CD4-positive, CD25-positive, alpha-beta regulatory T cell (primary cell): ENCODE data around the gene COMMD6. TPM values are rescaled to one million over a fixed set of nuclear protein-coding genes. Genes with fewer than 3 reads are reported as not detected.

Experiments used
- ATAC-seq, 2 donors: fragments of 150-1000 bp; cut with Tn5 transposase; one replicate each; pipeline ENCODE4 v1.10.0; 2021; ENCODE audit warnings: low read depth in 2 of 2, moderate number of reproducible peaks in 2 of 2, moderate library complexity in 1 of 2
- DNase-seq, 3 donors: peaks; one replicate each; pipeline versions ENCODE4 v3.0.0 to v3.0.0-alpha.2; 2012 to 2022; ENCODE audit warnings: mixed read lengths in 1 of 3
- H3K27ac ChIP-seq: one replicate; pipeline ENCODE4 v1.7.0; 2013; ENCODE audit warnings: mild to moderate bottlenecking, low read length; ENCODE audit not compliant: insufficient read depth, poor library complexity, severe bottlenecking
- H3K27me3 ChIP-seq: one replicate; pipeline ENCODE4 v1.7.0; 2013; ENCODE audit warnings: low read length; ENCODE audit not compliant: control insufficient read depth, insufficient read depth
- H3K36me3 ChIP-seq: one replicate; pipeline ENCODE4 v1.7.0; 2013; ENCODE audit warnings: mild to moderate bottlenecking, low read length, moderate library complexity; ENCODE audit not compliant: control insufficient read depth, insufficient read depth
- H3K4me1 ChIP-seq: 2 replicates; pipeline ENCODE4 v1.7.0; 2013; ENCODE audit warnings: mild to moderate bottlenecking, low read length; ENCODE audit not compliant: insufficient read depth, control insufficient read depth, poor library complexity, severe bottlenecking
- H3K4me3 ChIP-seq: one replicate; pipeline ENCODE4 v1.7.0; 2013; ENCODE audit warnings: low read depth, mild to moderate bottlenecking, low read length, moderate library complexity
- H3K9me3 ChIP-seq, 2 experiments: 1 replicate in 1 of 2; 2 replicates in 1 of 2; pipeline ENCODE4 v1.7.0; 2013; ENCODE audit warnings: low read length in 2 of 2, mild to moderate bottlenecking in 1 of 2, moderate library complexity in 1 of 2; ENCODE audit not compliant: control insufficient read depth in 2 of 2
- H3K27ac Mint-ChIP-seq, 3 donors: one replicate each; pipeline ENCODE4 v1.8.0; 2020 to 2022; ENCODE audit warnings: mild to moderate bottlenecking in 3 of 3, mixed read lengths in 3 of 3, moderate library complexity in 2 of 3
- H3K27me3 Mint-ChIP-seq: one replicate; pipeline ENCODE4 v1.8.0; 2022; ENCODE audit warnings: mild to moderate bottlenecking, mixed read lengths
- H3K36me3 Mint-ChIP-seq: one replicate; pipeline ENCODE4 v1.8.0; 2020; ENCODE audit warnings: mixed read lengths
- H3K4me1 Mint-ChIP-seq, 4 donors: one replicate each; pipeline ENCODE4 v1.8.0; 2020 to 2022; ENCODE audit warnings: mixed read lengths in 4 of 4, mild to moderate bottlenecking in 1 of 4
- H3K4me3 Mint-ChIP-seq, 4 donors: one replicate each; pipeline ENCODE4 v1.8.0; 2020 to 2022; ENCODE audit warnings: mild to moderate bottlenecking in 4 of 4, mixed read lengths in 4 of 4, moderate library complexity in 3 of 4
- H3K9me3 Mint-ChIP-seq, 7 donors: one replicate each; pipeline ENCODE4 v1.8.0; 2020 to 2022; ENCODE audit warnings: mixed read lengths in 7 of 7, mild to moderate bottlenecking in 3 of 7, moderate library complexity in 2 of 7
- polyA plus RNA-seq, 4 donors: library from polyadenylated mRNA; unstranded; fragments of 300-500 nt; fragmentation: Illumina TruSeq; gene quantifications; one replicate each; pipeline ENCODE4 v1.2.3, GENCODE V29; 2021
- total RNA-seq: library from RNA; stranded (reverse); gene quantifications from one replicate; pipeline ENCODE4 v1.2.3, GENCODE V29; 2022

COMMD6 gene
- total and polyA plus RNA-seq, 5 donors from 2014 or later = 194 to 750 (median 691) TPM

DNA sequence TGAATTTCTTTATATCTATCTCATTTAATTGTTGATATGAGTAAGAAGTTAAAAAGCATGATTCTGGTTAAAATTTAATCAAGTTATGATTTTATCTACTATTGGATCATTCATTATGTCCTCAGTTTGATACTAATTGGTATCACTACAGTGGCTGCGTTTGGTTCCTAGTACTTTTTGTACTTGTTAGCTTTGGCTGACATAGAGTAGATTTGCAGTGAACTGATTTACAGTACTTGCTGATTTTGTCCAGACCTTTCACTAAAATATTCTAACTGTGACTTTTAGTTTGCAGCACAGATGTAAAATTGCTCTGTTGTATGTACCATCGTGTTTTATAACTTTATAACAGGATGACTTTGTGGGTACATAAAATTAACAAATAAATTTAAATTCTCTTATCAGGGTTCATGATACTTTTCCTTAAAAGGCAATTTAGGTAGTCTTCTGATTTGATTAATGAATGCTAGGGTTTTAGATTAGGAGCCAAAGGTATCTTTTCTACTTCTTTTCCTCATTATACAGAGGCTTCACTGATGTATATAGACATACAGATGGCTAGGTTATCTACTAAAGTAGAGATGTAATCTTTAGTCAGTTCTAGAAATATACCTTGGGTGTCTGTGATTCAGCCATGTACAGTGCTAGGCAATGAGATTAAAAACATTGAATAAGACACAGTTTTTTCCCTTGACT, 20.7 kb upstream of the COMMD6 start:
- Mint-ChIP-seq H3K4me1 (peaks cover 33 to 52% (median 42%) of the 10 kb centered on the region in 4 donors), H3K27me3 (no peaks in the 10 kb centered on the region), H3K9me3 (peaks cover 0 to 2% (median 0%) of the 10 kb centered on the region in 7 donors), H3K27ac (peak overlapping the region in 2 of 3 donors; percentile 15 to 22), H3K4me3 (peak overlapping the region in 2 of 4 donors; percentile 24 to 55), H3K36me3 (peaks cover 20% of the 10 kb centered on the region)
- H3K27me3 ChIP-seq = no peaks in the 10 kb centered on the region
- ATAC-seq = no peak
- no peak overlapping the region for H3K27ac ChIP-seq
- H3K36me3 ChIP-seq = peaks cover 28% of the 10 kb centered on the region
- peaks cover 9% of the 10 kb centered on the region for H3K4me1 ChIP-seq
- no peak for DNase-seq
- no peak overlapping the region for H3K4me3 ChIP-seq
- no peaks in the 10 kb centered on the region for H3K9me3 ChIP-seq

DNA sequence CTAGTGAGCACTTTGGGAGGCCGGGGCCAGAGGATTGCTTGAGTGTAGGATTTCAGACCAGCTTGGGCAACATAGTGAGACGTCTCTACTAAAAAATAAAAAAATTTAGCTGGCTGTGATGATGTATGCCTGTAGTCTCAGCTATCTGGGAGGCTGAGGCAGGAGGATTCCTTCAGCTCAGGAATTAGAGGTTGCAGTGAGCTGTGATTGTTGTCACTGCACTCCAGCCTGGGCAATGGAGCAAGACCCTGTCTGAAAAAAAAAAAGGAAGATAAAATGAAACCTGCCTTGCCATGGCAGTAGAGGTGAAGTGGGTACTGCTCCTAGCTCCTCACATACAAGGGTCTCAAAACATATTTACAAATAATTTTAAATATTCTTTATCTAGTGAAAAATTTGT, 19.3 kb upstream of the COMMD6 start:
- peaks cover 20% of the 10 kb centered on the region for H3K36me3 Mint-ChIP-seq
- ATAC-seq = no peak
- H3K4me3 Mint-ChIP-seq = no peak overlapping the region
- H3K27ac ChIP-seq = no peak overlapping the region
- H3K27me3 ChIP-seq = no peaks in the 10 kb centered on the region
- H3K4me1 ChIP-seq = peaks cover 14% of the 10 kb centered on the region
- peaks cover 26% of the 10 kb centered on the region for H3K36me3 ChIP-seq
- H3K9me3 ChIP-seq = no peaks in the 10 kb centered on the region
- H3K27me3 Mint-ChIP-seq = no peaks in the 10 kb centered on the region
- H3K4me1 Mint-ChIP-seq = peaks cover 37 to 60% (median 48%) of the 10 kb centered on the region in 4 donors
- no peak overlapping the region for H3K4me3 ChIP-seq
- H3K27ac Mint-ChIP-seq = peak overlapping the region in 1 of 3 donors; percentile 9
- H3K9me3 Mint-ChIP-seq = peaks cover 0 to 2% (median 0%) of the 10 kb centered on the region in 7 donors
- no peak for DNase-seq

DNA sequence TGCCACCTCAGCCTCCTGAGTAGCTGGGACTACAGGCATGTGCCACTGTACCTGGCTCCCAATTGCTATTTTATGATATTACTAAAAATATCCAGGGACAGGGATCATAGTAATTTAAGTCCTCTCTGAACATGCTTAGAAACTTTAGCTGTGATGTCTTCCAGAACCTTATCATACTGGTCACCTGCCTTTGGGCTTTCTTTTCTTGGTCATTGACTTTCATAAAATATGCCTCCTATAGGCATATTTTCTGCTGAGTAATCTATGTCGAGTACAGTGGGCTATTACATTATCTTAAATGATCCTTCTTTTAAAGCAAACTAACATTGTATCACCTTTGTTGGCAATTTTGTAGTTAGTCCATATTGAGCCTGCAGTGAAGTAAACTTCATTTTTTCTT, 18.2 kb upstream of the COMMD6 start:
- H3K4me1 Mint-ChIP-seq = peaks cover 43 to 71% (median 58%) of the 10 kb centered on the region in 4 donors
- H3K27me3 Mint-ChIP-seq = no peaks in the 10 kb centered on the region
- Histone ChIP-seq H3K4me3 (no peak overlapping the region), H3K4me1 (peaks cover 24% of the 10 kb centered on the region), H3K27ac (no peak overlapping the region), H3K27me3 (no peaks in the 10 kb centered on the region), H3K36me3 (peaks cover 16% of the 10 kb centered on the region), H3K9me3 (no peaks in the 10 kb centered on the region)
- peaks cover 0 to 2% (median 0%) of the 10 kb centered on the region in 7 donors for H3K9me3 Mint-ChIP-seq
- no peak overlapping the region for H3K4me3 Mint-ChIP-seq
- ATAC-seq (no peak), DNase-seq (no peak)
- peaks cover 20% of the 10 kb centered on the region for H3K36me3 Mint-ChIP-seq
- H3K27ac Mint-ChIP-seq = no peak overlapping the region

DNA sequence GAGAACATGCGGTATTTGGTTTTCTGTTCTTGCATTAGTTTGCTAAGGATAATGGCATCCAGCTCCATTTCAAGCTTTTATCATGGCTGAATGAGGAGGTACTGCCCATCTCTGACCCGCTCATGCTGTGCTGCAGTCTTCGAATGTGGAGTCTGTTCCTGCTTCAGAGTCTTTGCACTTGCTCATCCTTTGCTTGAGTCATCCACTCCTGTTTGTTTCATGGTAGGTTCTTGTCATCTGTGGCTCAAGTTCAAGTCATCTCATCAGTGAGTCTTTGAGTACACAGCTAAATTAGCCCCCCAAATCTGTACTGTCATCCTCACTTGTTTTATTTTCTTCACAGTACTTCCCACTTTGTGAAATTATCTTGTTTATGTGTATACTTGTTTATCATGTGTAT, 17.3 kb upstream of the COMMD6 start:
- no peak overlapping the region for H3K4me3 ChIP-seq
- Mint-ChIP-seq H3K27me3 (no peaks in the 10 kb centered on the region), H3K4me1 (peaks cover 43 to 77% (median 60%) of the 10 kb centered on the region in 4 donors)

DNA sequence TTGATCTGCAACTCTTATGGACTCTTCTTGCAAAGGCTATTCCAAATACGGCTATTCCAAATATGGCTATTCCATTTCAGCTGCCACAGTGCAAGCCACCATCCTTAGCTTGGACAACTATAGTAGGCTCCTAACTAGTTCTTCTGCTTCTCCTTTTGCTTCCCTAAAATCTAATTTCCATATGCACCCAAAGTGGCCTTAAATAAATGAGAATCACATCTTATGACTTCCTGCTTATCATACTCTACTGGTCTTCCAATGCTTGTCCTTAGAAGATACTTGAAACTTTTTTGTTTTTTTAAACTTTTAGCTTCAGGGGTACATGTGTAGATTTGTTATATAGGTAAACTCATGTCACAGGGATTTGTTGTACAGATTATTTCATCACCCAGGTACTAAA, 16.8 kb upstream of the COMMD6 start:
- Histone ChIP-seq H3K27ac (no peak overlapping the region), H3K4me1 (peaks cover 30% of the 10 kb centered on the region), H3K9me3 (no peaks in the 10 kb centered on the region), H3K4me3 (no peak overlapping the region), H3K27me3 (no peaks in the 10 kb centered on the region), H3K36me3 (peaks cover 14% of the 10 kb centered on the region)
- ATAC-seq (no peak), DNase-seq (no peak)
- Mint-ChIP-seq H3K36me3 (peaks cover 20% of the 10 kb centered on the region), H3K4me3 (peak overlapping the region in 1 of 4 donors; percentile 49), H3K9me3 (peaks cover 0 to 2% (median 0%) of the 10 kb centered on the region in 7 donors), H3K4me1 (peaks cover 40 to 74% (median 61%) of the 10 kb centered on the region in 4 donors), H3K27me3 (no peaks in the 10 kb centered on the region), H3K27ac (no peak overlapping the region)

More for the DNA sequence above, 17.3 kb upstream of the COMMD6 start:
- DNase-seq = no peak
- Histone ChIP-seq H3K27me3 (no peaks in the 10 kb centered on the region), H3K27ac (no peak overlapping the region), H3K9me3 (no peaks in the 10 kb centered on the region), H3K4me1 (peaks cover 30% of the 10 kb centered on the region), H3K36me3 (peaks cover 14% of the 10 kb centered on the region)
- ATAC-seq = no peak
- H3K9me3 Mint-ChIP-seq = peaks cover 0 to 2% (median 0%) of the 10 kb centered on the region in 7 donors
- peak overlapping the region in 1 of 4 donors; percentile 49 for H3K4me3 Mint-ChIP-seq
- H3K27ac Mint-ChIP-seq = no peak overlapping the region
- H3K36me3 Mint-ChIP-seq = peaks cover 20% of the 10 kb centered on the region

DNA sequence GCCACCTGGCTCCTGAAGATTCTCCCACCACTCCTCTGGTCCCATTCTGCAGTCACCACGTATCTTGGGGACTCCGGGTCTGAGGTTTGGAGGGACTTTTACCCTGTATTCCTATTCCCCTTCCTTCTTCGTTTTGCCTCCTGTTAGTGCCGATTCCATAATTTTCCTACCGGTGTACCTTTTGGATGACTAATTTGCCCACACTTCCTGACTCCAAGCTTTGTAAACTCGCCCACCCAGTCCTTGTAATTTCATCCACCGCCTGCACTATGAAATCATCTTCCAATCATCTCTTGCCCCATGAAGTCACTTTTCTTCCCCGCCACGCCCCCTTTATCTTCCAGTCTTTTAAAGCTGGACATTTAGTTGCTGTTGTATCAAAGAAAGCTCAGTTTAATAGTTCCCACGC, 12.5 kb upstream of the COMMD6 start:
- peaks cover 0 to 1% (median 0%) of the 10 kb centered on the region in 7 donors for H3K9me3 Mint-ChIP-seq
- H3K4me3 ChIP-seq = peak overlapping the region; percentile 97
- H3K4me1 Mint-ChIP-seq = peaks cover 33 to 56% (median 46%) of the 10 kb centered on the region in 4 donors
- DNase-seq = peak in 1 of 3 donors; percentile 10
- peaks cover 27% of the 10 kb centered on the region for H3K4me1 ChIP-seq
- ATAC-seq = no peak
- no peaks in the 10 kb centered on the region for H3K9me3 ChIP-seq
- peaks cover 17% of the 10 kb centered on the region for H3K36me3 Mint-ChIP-seq
- peak overlapping the region; percentile 89 to 97 (median 94) for H3K4me3 Mint-ChIP-seq
- H3K27me3 Mint-ChIP-seq = no peaks in the 10 kb centered on the region
- peak overlapping the region; percentile 94 to 98 (median 95) for H3K27ac Mint-ChIP-seq
- no peaks in the 10 kb centered on the region for H3K27me3 ChIP-seq
- peak overlapping the region; percentile 80 for H3K27ac ChIP-seq
- H3K36me3 ChIP-seq = peaks cover 11% of the 10 kb centered on the region

DNA sequence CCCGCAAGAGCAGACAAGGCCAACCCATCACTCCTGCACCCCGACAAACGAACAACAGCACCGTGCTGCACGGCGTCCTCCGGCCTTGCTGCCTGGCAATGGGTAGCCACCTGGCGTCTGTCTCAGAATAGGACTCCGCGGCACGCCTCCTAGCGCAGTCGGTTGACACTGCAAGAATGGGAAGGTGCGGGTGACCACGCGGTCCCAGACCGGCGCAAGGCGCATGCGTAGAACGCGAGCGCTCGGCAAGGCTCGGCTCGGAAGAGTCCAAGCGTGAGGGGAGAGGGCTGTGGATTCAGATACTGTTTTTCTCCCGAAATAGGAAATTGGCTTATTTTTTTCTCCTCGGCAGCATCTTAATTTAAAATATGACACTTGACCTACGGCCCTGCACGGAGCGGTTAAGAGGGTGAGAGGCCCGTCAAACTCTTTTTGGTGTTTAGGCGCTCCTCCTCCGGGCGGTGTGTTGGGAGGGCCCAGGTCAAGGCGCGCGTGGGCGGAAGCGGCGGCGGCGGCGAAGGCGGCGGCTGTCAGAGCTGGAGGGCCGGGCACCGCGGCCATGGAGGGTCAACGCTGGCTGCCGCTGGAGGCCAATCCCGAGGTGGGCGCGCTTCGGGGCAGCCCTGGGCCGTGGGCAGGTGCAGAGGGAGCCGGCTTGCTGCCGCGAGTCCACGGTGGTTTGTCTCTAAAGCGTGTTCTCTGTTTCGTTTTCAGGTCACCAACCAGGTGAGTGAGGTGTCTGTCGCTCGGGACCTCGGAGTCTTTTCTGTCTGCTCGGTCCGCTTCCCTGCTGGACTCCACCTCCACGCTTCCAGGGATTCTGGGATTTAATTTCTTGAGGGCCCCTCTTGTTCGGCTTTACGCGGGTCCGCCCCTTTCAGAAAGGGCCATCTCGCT, 11.9 kb upstream of the COMMD6 start, which contains the start of gene UCHL3:
Gene UCHL3, plus strand, starts transcription at position 530 of the 897 bp plus-strand sequence. Its CDS starts 30 bp downstream, at position 560.
- ATAC-seq = peak; percentile 94 to 95

More for the DNA sequence above, 11.9 kb upstream of the COMMD6 start, which contains the start of gene UCHL3:
- peak within 1 kb of the TSS; percentile 89 to 97 (median 94) for H3K4me3 Mint-ChIP-seq
- no peaks in the 10 kb centered on the region for H3K9me3 ChIP-seq
- H3K36me3 ChIP-seq = peaks cover 6% of the 10 kb centered on the region
- peak within 1 kb of the TSS; percentile 97 for H3K4me3 ChIP-seq
- DNase-seq = peak; percentile 94 to 98 (median 97)
- H3K27me3 Mint-ChIP-seq = no peaks in the 10 kb centered on the region
- peak within 1 kb of the TSS; percentile 94 to 98 (median 95) for H3K27ac Mint-ChIP-seq
- H3K27ac ChIP-seq = peak within 1 kb of the TSS; percentile 80
- H3K4me1 ChIP-seq = peaks cover 27% of the 10 kb centered on the region
- peaks cover 11% of the 10 kb centered on the region for H3K36me3 Mint-ChIP-seq
- H3K9me3 Mint-ChIP-seq = no peaks in the 10 kb centered on the region
- H3K4me1 Mint-ChIP-seq = peaks cover 29 to 50% (median 40%) of the 10 kb centered on the region in 4 donors
- no peaks in the 10 kb centered on the region for H3K27me3 ChIP-seq
